Pancreas (tissue), 10 donors: ENCODE measurements around the gene KCND2. TPM values are rescaled to one million over a fixed set of nuclear protein-coding genes. Genes with fewer than 3 reads are reported as not detected.
"Not testable (repeated sequence)": the region's sequence is repeated elsewhere in the genome, so short reads cannot be mapped to it uniquely, and the experiment has no call there.

ENCODE experiments used
- ATAC-seq, 4 donors: fragments of 200-7000 bp; cut with Tn5 transposase; one replicate each; pipeline versions ENCODE4 v1.8.0 to v1.9.1; 2020; ENCODE audit warnings: mild to moderate bottlenecking in 4 of 4, moderate library complexity in 4 of 4
- DNase-seq, 6 donors: peaks; one replicate each; pipeline ENCODE4 v3.0.0-alpha.2; 2020
- FAIRE-seq: peaks from 2 replicates; lab custom pipeline; 2012; peaks lifted over from hg19 to GRCh38; lab: Jason Lieb, UNC
- H3K27ac ChIP-seq, 4 donors: fragments of 200-600 bp; sonication (generic); 1 replicate in 3 of 4; 2 replicates in 1 of 4; pipeline versions ENCODE4 v1.5.0 to v1.8.0; 2020
- H3K27me3 ChIP-seq, 4 donors: fragments of 200-600 bp; one replicate each; pipeline ENCODE4 v1.8.0; 2021
- H3K36me3 ChIP-seq, 3 donors: fragments of 200-600 bp; sonication (generic) in 1 of 3; one replicate each; pipeline versions ENCODE4 v1.5.0 to v1.8.0; 2020 to 2021
- H3K4me1 ChIP-seq, 3 donors: fragments of 200-600 bp; one replicate each; pipeline ENCODE4 v1.8.0; 2021
- H3K4me3 ChIP-seq, 4 donors: fragments of 200-600 bp; sonication (generic) in 2 of 4; one replicate each; pipeline versions ENCODE4 v1.5.0 to v1.8.0; 2020 to 2021
- H3K9me3 ChIP-seq, 4 donors: fragments of 200-600 bp; one replicate each; pipeline ENCODE4 v1.8.0; 2021
- CTCF ChIP-seq, 4 donors: fragments of 200-600 bp; sonication (generic) in 3 of 4; IDR thresholded peaks; one replicate each; pipeline versions ENCODE4 v1.5.0 to v1.8.0; 2021; ENCODE audit warnings: antibody characterized with exemption in 4 of 4
- WGBS, 2 donors: extraction: QIAGEN DNeasy Blood & Tissue Kit; methylation state at CpG; one replicate each; pipeline ENCODE4 v1.1.7; 2013; 5-methylcytosine and 5-hydroxymethylcytosine counted together
- intact Hi-C, 3 donors: fragments of 100-400 bp; cut with DNase I; formaldehyde crosslinking; loops; one replicate each; pipeline versions ENCODE4 v1.11.1 to v1.14.2; 2022
- polyA plus RNA-seq, 2 donors: library from polyadenylated mRNA; stranded (reverse); fragments of 200-250 nt; gene quantifications; one replicate each; pipeline ENCODE4 v1.2.3, GENCODE V29; 2013
- total RNA-seq, 6 donors: library from RNA; stranded (reverse); fragmentation: NEBNext Ultra II Directional in 4 of 6; extraction: Animal tissue kit (Norgen Biotek cat#: 25700) in 4 of 6; gene quantifications; one replicate each; pipeline versions ENCODE4 v1.2.1 to v1.2.4, GENCODE V29; 2021 to 2023
- donor health status: healthy with polysubstance abuse.
- donor health status: DM: no; HTN: no; CAD: no; lungs with moderate emphysema.
- donor health status: DM: no; HTN: no; CAD: no.
- donor health status: control.
- donor health status: control.
- donor health status: Bipolar disorder and iron deficiency.
- donor health status: DM: yes; HTN: yes; CAD: no.
- donor health status: DM: no; HTN: no; CAD: no.
- donor health status: DM: no; HTN: no; CAD: no.
- donor health status: DM: yes; HTN: yes; CAD: no.

KCND2 gene
- total and polyA plus RNA-seq, 8 donors, result 0.11 to 1.2 (median 0.27) TPM

DNA sequence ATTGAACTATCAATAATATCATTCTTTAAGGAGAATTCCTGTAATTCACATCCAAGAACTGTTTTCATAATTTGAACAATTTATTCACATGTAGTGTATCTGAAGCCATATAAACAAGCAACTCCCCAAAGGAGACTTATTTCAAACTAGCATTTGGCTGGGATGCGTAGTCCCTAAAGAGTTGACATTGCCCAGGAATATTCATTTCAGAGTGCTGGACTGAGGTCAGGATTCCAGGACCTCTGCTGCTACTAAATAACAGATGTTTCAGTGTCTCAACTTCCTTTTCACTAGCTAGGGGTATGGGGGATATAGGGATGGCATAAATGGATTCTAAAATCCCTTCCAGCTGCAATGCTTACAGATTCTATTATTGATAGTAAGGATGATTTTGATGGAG is 408.0 kb downstream of the KCND2 start:
- no peak for FAIRE-seq
- TF ChIP-seq CTCF (IDR thresholded peaks at IDR 0.05), result no peak
- no peaks in the 10 kb centered on the region for H3K4me1 ChIP-seq

GRCh38 chr7:120684463-120684862 is 411.5 kb downstream of the KCND2 start:
- H3K27me3 ChIP-seq, result no peaks in the 10 kb centered on the region
- DNase-seq (no peak), ATAC-seq (no peak), FAIRE-seq (no peak)
- H3K27ac ChIP-seq, result no peak overlapping the region
- intact Hi-C loops, result no loop called here
- H3K36me3 ChIP-seq, result no peaks in the 10 kb centered on the region
- H3K4me3 ChIP-seq, result no peak overlapping the region
- 65 to 69% methylated on average over 6 of the region's 6 CpGs for WGBS, 2 donors
- TF ChIP-seq CTCF (IDR thresholded peaks at IDR 0.05), result no peak
- no peaks in the 10 kb centered on the region for H3K4me1 ChIP-seq
- H3K9me3 ChIP-seq, result no peaks in the 10 kb centered on the region

More for the DNA sequence above, 408.0 kb downstream of the KCND2 start:
- no peaks in the 10 kb centered on the region for H3K36me3 ChIP-seq
- ATAC-seq, result no peak
- H3K9me3 ChIP-seq, result no peaks in the 10 kb centered on the region
- WGBS, 2 donors, result 86 to 90% methylated on average over 1 of the region's 1 CpG
- intact Hi-C loops, result no loop called here
- no peak overlapping the region for H3K27ac ChIP-seq
- H3K27me3 ChIP-seq, result no peaks in the 10 kb centered on the region
- no peak overlapping the region for H3K4me3 ChIP-seq
- DNase-seq, result no peak

- FAIRE-seq, result no peak
- Histone ChIP-seq H3K4me3 (no peak overlapping the region), H3K27ac (no peak overlapping the region), H3K27me3 (no peaks in the 10 kb centered on the region), H3K36me3 (no peaks in the 10 kb centered on the region), H3K4me1 (no peaks in the 10 kb centered on the region), H3K9me3 (no peaks in the 10 kb centered on the region)
- intact Hi-C loops, result no loop called here
- WGBS, 2 donors, result 54 to 73% methylated on average over 2 of the region's 2 CpGs
- no peak for ATAC-seq
- TF ChIP-seq CTCF (IDR thresholded peaks at IDR 0.05), result no peak
- no peak for DNase-seq
Measured at GRCh38 chr7:120691915-120692314, 418.9 kb downstream of the KCND2 start.

DNA sequence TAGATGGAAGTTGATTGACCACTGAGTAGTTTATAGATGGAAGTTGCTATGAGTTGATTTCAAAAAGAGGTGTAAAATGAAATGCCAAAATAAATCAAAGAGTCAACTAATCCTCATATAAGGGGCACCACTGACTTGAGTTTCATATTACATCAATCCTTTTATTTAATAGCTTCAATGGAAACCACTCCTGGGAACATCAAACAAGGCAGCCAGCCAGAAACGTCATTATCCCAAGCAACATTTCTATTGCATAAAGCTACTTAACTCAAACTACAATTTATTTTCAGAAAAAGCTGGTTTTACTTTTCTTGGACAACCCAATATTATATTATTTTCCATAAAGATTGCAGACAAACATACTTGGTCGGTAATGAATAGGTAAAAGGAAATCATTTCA is 422.9 kb downstream of the KCND2 start:
- ATAC-seq (no peak), DNase-seq (no peak), FAIRE-seq (no peak)
- Histone ChIP-seq H3K4me1 (no peaks in the 10 kb centered on the region), H3K36me3 (no peaks in the 10 kb centered on the region), H3K9me3 (no peaks in the 10 kb centered on the region), H3K4me3 (no peak overlapping the region), H3K27ac (no peak overlapping the region), H3K27me3 (no peaks in the 10 kb centered on the region)
- TF ChIP-seq CTCF (IDR thresholded peaks at IDR 0.05), result no peak
- intact Hi-C loops, result no loop called here
- 57 to 66% methylated on average over 2 of the region's 2 CpGs for WGBS, 2 donors

DNA sequence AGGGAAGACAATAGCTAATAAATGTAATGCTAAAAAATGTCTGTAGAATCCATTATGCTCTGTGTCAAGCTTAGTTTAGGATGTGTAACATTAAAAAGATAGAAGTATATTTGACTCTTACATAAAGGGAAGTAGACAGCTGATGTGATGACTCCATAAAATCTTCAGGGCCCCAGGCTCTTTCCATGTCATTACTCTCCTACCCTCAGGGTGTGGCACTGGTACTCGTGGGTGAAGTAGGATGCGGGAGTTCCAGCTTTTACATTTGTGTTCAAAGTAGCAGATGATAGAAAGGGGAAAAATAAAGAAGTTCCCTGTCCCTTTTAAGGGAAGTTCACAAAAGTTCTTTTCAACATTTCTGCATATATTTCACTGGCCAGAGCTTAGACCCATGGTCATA is 427.8 kb downstream of the KCND2 start:
- FAIRE-seq (no peak), DNase-seq (no peak), ATAC-seq (no peak)
- no peak overlapping the region for H3K4me3 ChIP-seq
- H3K27me3 ChIP-seq, result no peaks in the 10 kb centered on the region
- no peak for TF ChIP-seq CTCF (IDR thresholded peaks at IDR 0.05)
- intact Hi-C loops, result no loop called here
- H3K27ac ChIP-seq, result no peak overlapping the region
- H3K36me3 ChIP-seq, result no peaks in the 10 kb centered on the region
- H3K9me3 ChIP-seq, result no peaks in the 10 kb centered on the region
- 82 to 91% methylated on average over 2 of the region's 2 CpGs for WGBS, 2 donors
- H3K4me1 ChIP-seq, result peaks cover 0 to 15% (median 0%) of the 10 kb centered on the region in 3 donors

- H3K9me3 ChIP-seq, H3K36me3 ChIP-seq, FAIRE-seq, H3K4me3 ChIP-seq, ATAC-seq, H3K27me3 ChIP-seq, DNase-seq, intact Hi-C loops, H3K27ac ChIP-seq: not testable (repeated sequence)
- H3K4me1 ChIP-seq, result peaks cover 0 to 15% (median 0%) of the 10 kb centered on the region in 3 donors
- WGBS, 2 donors, result 71 to 86% methylated on average over 1 of the region's 1 CpG
Measured at GRCh38 chr7:120702408-120702807, 429.4 kb downstream of the KCND2 start.
